HepG2 (cell line): ENCODE measurements around the gene DPY30.

ENCODE experiments used
- CEBPB ChIP-seq: IDR thresholded peaks from 2 replicates; pipeline ENCODE4 v1.6.1; 2011; ENCODE audit warnings: low read depth, low read length, improper control_type of control experiment, borderline replicate concordance
- CREB1 ChIP-seq, 2 experiments: fragments of 450-650 bp in 1 of 2; IDR thresholded peaks; 2 replicates each; pipeline ENCODE4 v1.6.1; 2016 to 2017; ENCODE audit warnings: control low read depth in 1 of 2, mild to moderate bottlenecking in 1 of 2, missing compliant biosample characterization in 1 of 2, missing genetic modification characterization in 1 of 2
- FOSL1 ChIP-seq: sonication (generic); formaldehyde crosslinking; IDR thresholded peaks from 2 replicates; pipeline ENCODE4 v1.9.0; 2021; ENCODE audit warnings: missing genetic modification reagents, borderline replicate concordance
- HNF1A ChIP-seq, 2 experiments: sonication (generic) in 1 of 2; formaldehyde crosslinking in 1 of 2; IDR thresholded peaks; 2 replicates each; pipeline versions ENCODE4 v1.4.0 to v1.6.1; 2016 to 2020; ENCODE audit warnings: borderline replicate concordance in 1 of 2, low read depth in 1 of 2, mild to moderate bottlenecking in 1 of 2, missing genetic modification reagents in 1 of 2
- JUN ChIP-seq: sonication (generic); formaldehyde crosslinking; IDR thresholded peaks from 2 replicates; pipeline ENCODE4 v1.4.0; 2020; ENCODE audit warnings: mild to moderate bottlenecking, missing genetic modification reagents
- MAFG ChIP-seq: sonication (generic); formaldehyde crosslinking; IDR thresholded peaks from 2 replicates; pipeline ENCODE4 v1.5.1; 2020; ENCODE audit warnings: mild to moderate bottlenecking, missing genetic modification reagents
- PBX2 ChIP-seq: IDR thresholded peaks from 2 replicates; pipeline ENCODE4 v1.6.1; 2016; ENCODE audit warnings: control low read depth
- RAD21 ChIP-seq: fragments of 450-650 bp; formaldehyde crosslinking; IDR thresholded peaks from 2 replicates; pipeline ENCODE4 v1.5.0; 2020; ENCODE audit warnings: mild to moderate bottlenecking
- TARDBP ChIP-seq: sonication (generic); formaldehyde crosslinking; IDR thresholded peaks from 2 replicates; pipeline ENCODE4 v1.8.0; 2022; ENCODE audit warnings: mild to moderate bottlenecking, missing genetic modification reagents
- YY1 ChIP-seq: IDR thresholded peaks from 2 replicates; pipeline ENCODE4 v1.6.1; 2011; ENCODE audit warnings: low read length, low read depth, moderate library complexity, mild to moderate bottlenecking; ENCODE audit not compliant: insufficient read depth, insufficient replicate concordance
- ZNF484 ChIP-seq: sonication (generic); formaldehyde crosslinking; IDR thresholded peaks from 2 replicates; pipeline ENCODE4 v1.5.1; 2020; ENCODE audit warnings: mild to moderate bottlenecking, low read depth, missing genetic modification reagents, borderline replicate concordance
- ZNF761 ChIP-seq: sonication (generic); formaldehyde crosslinking; conservative IDR thresholded peaks from 2 replicates; pipeline ENCODE4 v1.4.0; 2020; ENCODE audit warnings: mild to moderate bottlenecking, missing genetic modification reagents
- TF ChIP-seq, protein P1 (sequence below): sonication (generic); formaldehyde crosslinking; IDR thresholded peaks from 2 replicates; pipeline ENCODE4 v1.5.0; 2020; ENCODE audit warnings: mild to moderate bottlenecking, missing genetic modification reagents, moderate library complexity
- TF ChIP-seq, protein P2 (sequence below): sonication (generic); formaldehyde crosslinking; IDR thresholded peaks from 2 replicates; pipeline ENCODE4 v1.4.0; 2020; ENCODE audit warnings: missing genetic modification reagents

- TF ChIP-seq HNF1A (IDR thresholded peaks at IDR 0.05; ENCODE audit: low read depth) (no peak), HNF1A (CRISPR knock-in tag; IDR thresholded peaks at IDR 0.05; ENCODE audit: borderline replicate concordance) (no peak), CEBPB (no peak), FOSL1 (CRISPR knock-in tag) (no peak), CREB1 (IDR thresholded peaks at IDR 0.05) (no peak), CREB1 (CRISPR knock-in tag; IDR thresholded peaks at IDR 0.05) (no peak), ZNF484 (no peak), MAFG (CRISPR knock-in tag) (no peak), PBX2 (CRISPR knock-in tag) (no peak), ZNF761 (no peak), YY1 (no peak), RAD21 (no peak), JUN (CRISPR knock-in tag) (no peak), TARDBP (CRISPR knock-in tag) (no peak)
- TF ChIP-seq, protein P1, sequence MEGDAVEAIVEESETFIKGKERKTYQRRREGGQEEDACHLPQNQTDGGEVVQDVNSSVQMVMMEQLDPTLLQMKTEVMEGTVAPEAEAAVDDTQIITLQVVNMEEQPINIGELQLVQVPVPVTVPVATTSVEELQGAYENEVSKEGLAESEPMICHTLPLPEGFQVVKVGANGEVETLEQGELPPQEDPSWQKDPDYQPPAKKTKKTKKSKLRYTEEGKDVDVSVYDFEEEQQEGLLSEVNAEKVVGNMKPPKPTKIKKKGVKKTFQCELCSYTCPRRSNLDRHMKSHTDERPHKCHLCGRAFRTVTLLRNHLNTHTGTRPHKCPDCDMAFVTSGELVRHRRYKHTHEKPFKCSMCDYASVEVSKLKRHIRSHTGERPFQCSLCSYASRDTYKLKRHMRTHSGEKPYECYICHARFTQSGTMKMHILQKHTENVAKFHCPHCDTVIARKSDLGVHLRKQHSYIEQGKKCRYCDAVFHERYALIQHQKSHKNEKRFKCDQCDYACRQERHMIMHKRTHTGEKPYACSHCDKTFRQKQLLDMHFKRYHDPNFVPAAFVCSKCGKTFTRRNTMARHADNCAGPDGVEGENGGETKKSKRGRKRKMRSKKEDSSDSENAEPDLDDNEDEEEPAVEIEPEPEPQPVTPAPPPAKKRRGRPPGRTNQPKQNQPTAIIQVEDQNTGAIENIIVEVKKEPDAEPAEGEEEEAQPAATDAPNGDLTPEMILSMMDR (CRISPR knock-in tag): no peak
- TF ChIP-seq, protein P2, sequence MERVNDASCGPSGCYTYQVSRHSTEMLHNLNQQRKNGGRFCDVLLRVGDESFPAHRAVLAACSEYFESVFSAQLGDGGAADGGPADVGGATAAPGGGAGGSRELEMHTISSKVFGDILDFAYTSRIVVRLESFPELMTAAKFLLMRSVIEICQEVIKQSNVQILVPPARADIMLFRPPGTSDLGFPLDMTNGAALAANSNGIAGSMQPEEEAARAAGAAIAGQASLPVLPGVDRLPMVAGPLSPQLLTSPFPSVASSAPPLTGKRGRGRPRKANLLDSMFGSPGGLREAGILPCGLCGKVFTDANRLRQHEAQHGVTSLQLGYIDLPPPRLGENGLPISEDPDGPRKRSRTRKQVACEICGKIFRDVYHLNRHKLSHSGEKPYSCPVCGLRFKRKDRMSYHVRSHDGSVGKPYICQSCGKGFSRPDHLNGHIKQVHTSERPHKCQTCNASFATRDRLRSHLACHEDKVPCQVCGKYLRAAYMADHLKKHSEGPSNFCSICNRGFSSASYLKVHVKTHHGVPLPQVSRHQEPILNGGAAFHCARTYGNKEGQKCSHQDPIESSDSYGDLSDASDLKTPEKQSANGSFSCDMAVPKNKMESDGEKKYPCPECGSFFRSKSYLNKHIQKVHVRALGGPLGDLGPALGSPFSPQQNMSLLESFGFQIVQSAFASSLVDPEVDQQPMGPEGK: no peak
These were observed 27.9 kb upstream of the DPY30 start for GRCh38 chr2:32067549-32067948.
